Upper lobe of left lung (tissue), 6 donors: ENCODE results near the gene GAS2L2. TPM values are rescaled to one million over a fixed set of nuclear protein-coding genes. Genes with fewer than 3 reads are reported as not detected.

Experiments used
- ATAC-seq, 2 donors: fragments of 200-7000 bp; cut with Tn5 transposase; one replicate each; pipeline ENCODE4 v1.9.1; 2022; ENCODE audit warnings: mild to moderate bottlenecking in 2 of 2, moderate library complexity in 2 of 2; ENCODE audit not compliant: low FRiP score in 2 of 2
- DNase-seq, 2 donors: peaks; one replicate each; pipeline ENCODE4 v3.0.0-alpha.2; 2019 to 2020
- H3K27ac ChIP-seq, 4 donors: fragments of 200-600 bp; sonication (generic); one replicate each; pipeline ENCODE4 v1.5.1; 2016 to 2019
- H3K27me3 ChIP-seq, 4 donors: fragments of 200-600 bp; sonication (generic); one replicate each; pipeline ENCODE4 v1.5.1; 2017 to 2019
- H3K36me3 ChIP-seq, 4 donors: fragments of 200-600 bp; sonication (generic); one replicate each; pipeline ENCODE4 v1.5.1; 2016 to 2019
- H3K4me1 ChIP-seq, 4 donors: fragments of 200-600 bp; sonication (generic); one replicate each; pipeline ENCODE4 v1.5.1; 2018 to 2019
- H3K4me3 ChIP-seq, 4 donors: fragments of 200-600 bp; sonication (generic); one replicate each; pipeline ENCODE4 v1.5.1; 2017 to 2019; ENCODE audit warnings: mild to moderate bottlenecking in 2 of 4, moderate library complexity in 1 of 4
- H3K9me3 ChIP-seq, 4 donors: fragments of 200-600 bp; sonication (generic); one replicate each; pipeline ENCODE4 v1.5.1; 2018 to 2019
- EP300 ChIP-seq, 4 donors: sonication (generic); formaldehyde crosslinking; IDR thresholded peaks; one replicate each; pipeline ENCODE4 v1.5.1; 2017; ENCODE audit warnings: antibody characterized with exemption in 4 of 4, control low read depth in 2 of 4
- POLR2A ChIP-seq, 4 donors: fragments of 450-650 bp; IDR thresholded peaks; one replicate each; pipeline ENCODE4 v1.5.1; 2016 to 2017; ENCODE audit warnings: antibody characterized with exemption in 4 of 4, mild to moderate bottlenecking in 2 of 4
- POLR2AphosphoS5 ChIP-seq, 2 donors: sonication (generic); formaldehyde crosslinking; IDR thresholded peaks; one replicate each; pipeline ENCODE4 v1.5.1; 2017; ENCODE audit warnings: antibody characterized with exemption in 2 of 2
- WGBS, 2 donors: methylation state at CpG; one replicate each; pipeline ENCODE4 v1.1.5; 2017 to 2018; 5-methylcytosine and 5-hydroxymethylcytosine counted together
- total RNA-seq, 6 donors: library from RNA; depleted of rRNA in 4 of 6; stranded (reverse); fragments of >200 nt in 4 of 6; gene quantifications; one replicate each; pipeline versions ENCODE4 v1.1.0 to v1.2.1, GENCODE V29; 2016 to 2021
- TF ChIP-seq, protein P1 (sequence below), 6 experiments: fragments of 450-650 bp in 4 of 6; fragments of 200-600 bp in 2 of 6; sonication (generic) in 2 of 6; IDR thresholded peaks; one replicate each; pipeline ENCODE4 v1.5.1; 2016 to 2019; ENCODE audit warnings: antibody characterized with exemption in 6 of 6
- donor health status: DM: no; HTN: no; CAD: no; lungs with moderate emphysema.
- donor health status: DM: no; HTN: yes; CAD: no; lungs with severe emphysema.

The GAS2L2 gene
- total RNA-seq, 6 donors from 2014 or later, result 0.37 to 7.4 (median 3.3) TPM

GRCh38 chr17:35778641-35779196 is 25.7 kb upstream of the GAS2L2 start:
- Histone ChIP-seq H3K4me1 (peaks cover 42 to 73% (median 65%) of the 10 kb centered on the region in 4 donors), H3K4me3 (no peak overlapping the region), H3K27me3 (no peaks in the 10 kb centered on the region), H3K36me3 (no peaks in the 10 kb centered on the region), H3K9me3 (no peaks in the 10 kb centered on the region), H3K27ac (peak overlapping the region; percentile 46 to 88 (median 66))
- 81 to 88% methylated on average over 16 of the region's 16 CpGs for WGBS, 2 donors
- TF ChIP-seq POLR2AphosphoS5 (IDR thresholded peaks at IDR 0.05), result no peak
- TF ChIP-seq, protein P1, sequence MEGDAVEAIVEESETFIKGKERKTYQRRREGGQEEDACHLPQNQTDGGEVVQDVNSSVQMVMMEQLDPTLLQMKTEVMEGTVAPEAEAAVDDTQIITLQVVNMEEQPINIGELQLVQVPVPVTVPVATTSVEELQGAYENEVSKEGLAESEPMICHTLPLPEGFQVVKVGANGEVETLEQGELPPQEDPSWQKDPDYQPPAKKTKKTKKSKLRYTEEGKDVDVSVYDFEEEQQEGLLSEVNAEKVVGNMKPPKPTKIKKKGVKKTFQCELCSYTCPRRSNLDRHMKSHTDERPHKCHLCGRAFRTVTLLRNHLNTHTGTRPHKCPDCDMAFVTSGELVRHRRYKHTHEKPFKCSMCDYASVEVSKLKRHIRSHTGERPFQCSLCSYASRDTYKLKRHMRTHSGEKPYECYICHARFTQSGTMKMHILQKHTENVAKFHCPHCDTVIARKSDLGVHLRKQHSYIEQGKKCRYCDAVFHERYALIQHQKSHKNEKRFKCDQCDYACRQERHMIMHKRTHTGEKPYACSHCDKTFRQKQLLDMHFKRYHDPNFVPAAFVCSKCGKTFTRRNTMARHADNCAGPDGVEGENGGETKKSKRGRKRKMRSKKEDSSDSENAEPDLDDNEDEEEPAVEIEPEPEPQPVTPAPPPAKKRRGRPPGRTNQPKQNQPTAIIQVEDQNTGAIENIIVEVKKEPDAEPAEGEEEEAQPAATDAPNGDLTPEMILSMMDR (IDR thresholded peaks at IDR 0.05), result no peak
- TF ChIP-seq EP300 (IDR thresholded peaks at IDR 0.05), result no peak
- TF ChIP-seq POLR2A (IDR thresholded peaks at IDR 0.05), result no peak
- ATAC-seq (no peak), DNase-seq (peak in 1 of 2 donors; percentile 42)

- no peak for ATAC-seq
- H3K36me3 ChIP-seq, result no peaks in the 10 kb centered on the region
- no peak for DNase-seq
- H3K4me1 ChIP-seq, result peaks cover 36 to 63% (median 59%) of the 10 kb centered on the region in 4 donors
- no peaks in the 10 kb centered on the region for H3K9me3 ChIP-seq
- no peak overlapping the region for H3K4me3 ChIP-seq
- TF ChIP-seq EP300 (IDR thresholded peaks at IDR 0.05) (no peak), POLR2A (IDR thresholded peaks at IDR 0.05) (no peak), POLR2AphosphoS5 (IDR thresholded peaks at IDR 0.05) (no peak)
- TF ChIP-seq, protein P1 (IDR thresholded peaks at IDR 0.05), result no peak
- WGBS, 2 donors, result 38 to 46% methylated on average over 6 of the region's 6 CpGs
- H3K27ac ChIP-seq, result peak overlapping the region in 3 of 4 donors; percentile 22 to 82 (median 78)
- no peaks in the 10 kb centered on the region for H3K27me3 ChIP-seq
Observed at GRCh38 chr17:35775583-35775982, 22.5 kb upstream of the GAS2L2 start.

DNA sequence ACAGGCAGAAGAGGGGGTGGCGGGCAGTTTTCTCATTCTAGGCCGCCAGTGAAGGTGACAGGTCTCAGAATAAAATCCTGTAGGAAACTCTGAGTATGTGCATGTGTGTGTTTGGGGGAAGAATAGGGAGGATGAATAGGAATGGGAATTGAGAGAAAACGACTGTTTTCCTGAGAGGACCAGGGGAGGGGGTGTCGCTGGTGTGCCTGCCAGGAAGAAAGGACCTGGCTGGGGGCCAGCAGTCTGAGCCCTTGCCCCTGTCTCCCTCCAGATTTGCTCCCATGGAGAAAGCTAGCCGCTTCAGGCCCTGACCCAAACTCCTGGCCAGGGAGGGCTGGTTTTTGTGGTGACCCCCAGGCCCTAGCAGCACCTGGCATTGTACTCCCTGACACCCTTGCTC is 22.0 kb upstream of the GAS2L2 start:
- DNase-seq (no peak), ATAC-seq (no peak)
- TF ChIP-seq, protein P1 (IDR thresholded peaks at IDR 0.05), result no peak
- TF ChIP-seq EP300 (IDR thresholded peaks at IDR 0.05) (no peak), POLR2AphosphoS5 (IDR thresholded peaks at IDR 0.05) (no peak)
- H3K9me3 ChIP-seq, result no peaks in the 10 kb centered on the region
- no peaks in the 10 kb centered on the region for H3K27me3 ChIP-seq
- H3K4me1 ChIP-seq, result peaks cover 36 to 63% (median 59%) of the 10 kb centered on the region in 4 donors
- 48 to 66% methylated on average over 4 to 5 of the region's 5 CpGs for WGBS, 2 donors
- H3K27ac ChIP-seq, result peak overlapping the region; percentile 54 to 82 (median 74)
- no peaks in the 10 kb centered on the region for H3K36me3 ChIP-seq
- H3K4me3 ChIP-seq, result no peak overlapping the region

- Histone ChIP-seq H3K4me1 (peaks cover 36 to 59% (median 57%) of the 10 kb centered on the region in 4 donors), H3K27ac (peak overlapping the region; percentile 54 to 82 (median 74))
Observed at GRCh38 chr17:35774499-35774898, 21.5 kb upstream of the GAS2L2 start.

More at GRCh38 chr17:35774499-35774898, 21.5 kb upstream of the GAS2L2 start:
- TF ChIP-seq EP300 (IDR thresholded peaks at IDR 0.05) (no peak), POLR2AphosphoS5 (IDR thresholded peaks at IDR 0.05) (no peak), POLR2A (IDR thresholded peaks at IDR 0.05) (no peak)
- TF ChIP-seq, protein P1 (IDR thresholded peaks at IDR 0.05), result no peak
- Histone ChIP-seq H3K9me3 (no peaks in the 10 kb centered on the region), H3K27me3 (no peaks in the 10 kb centered on the region), H3K36me3 (no peaks in the 10 kb centered on the region), H3K4me3 (no peak overlapping the region)
- ATAC-seq, result peak in 1 of 2 donors; percentile 50
- DNase-seq, result peak in 1 of 2 donors; percentile 67
- WGBS, 2 donors, result 37 to 49% methylated on average over 3 to 5 of the region's 5 CpGs
